HG02642 (cell line): ENCODE results near the gene RAD17.
"Not testable (repeated sequence)": the region's sequence is repeated elsewhere in the genome, so short reads cannot be mapped to it uniquely, and the experiment has no call there.

Source experiments
- ATAC-seq: cut with Tn5 transposase; IDR thresholded peaks from one replicate; pipeline ENCODE4 v1.9.1; 2021; ENCODE audit warnings: mild to moderate bottlenecking; ENCODE audit not compliant: unreplicated experiment, poor library complexity

Gene RAD17

GRCh38 chr5:69455428-69455988 lies 85.9 kb downstream of the RAD17 start:
- ATAC-seq, result not testable (repeated sequence)

DNA sequence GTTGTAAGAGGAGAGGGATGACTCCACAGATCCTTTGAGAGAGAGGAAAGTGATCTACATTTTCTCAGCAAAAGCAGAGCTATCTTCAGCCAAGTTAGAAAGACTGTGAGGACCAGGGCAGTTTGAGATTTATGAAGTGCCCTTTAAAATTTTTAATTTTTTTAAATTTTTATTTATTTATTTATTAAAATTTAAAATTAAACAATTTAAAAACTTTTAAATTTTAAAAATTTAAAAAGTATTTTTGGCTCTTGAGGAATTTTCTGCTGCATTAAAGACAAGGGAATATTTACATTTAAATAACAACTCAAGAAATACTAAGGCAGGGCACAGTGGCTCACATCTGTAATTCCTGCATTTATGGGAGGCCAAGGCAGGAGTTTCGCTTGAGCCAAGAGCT lies 92.6 kb downstream of the RAD17 start:
- ATAC-seq, result no peak
